ENCODE results near the gene FA2H.

Gene FA2H

DNA sequence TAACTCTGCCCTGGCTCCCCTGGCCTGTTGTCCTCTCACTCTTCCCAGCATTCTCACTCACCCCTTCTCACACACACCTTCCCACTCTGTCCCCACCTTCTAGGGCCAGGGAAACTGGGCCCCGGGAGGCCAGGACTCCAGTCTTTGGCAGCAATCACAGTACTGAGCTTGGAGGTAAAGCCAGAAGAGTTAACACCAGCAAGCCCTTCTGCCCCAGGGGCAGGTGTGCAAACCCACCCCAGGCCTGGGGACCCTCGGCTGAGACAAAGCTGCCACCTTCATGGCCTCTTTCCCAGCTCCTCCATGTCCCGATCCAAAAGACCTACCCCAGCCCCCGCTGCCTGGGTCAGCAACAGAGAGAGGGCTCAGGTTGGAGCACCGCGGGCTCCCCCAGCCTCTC is 37.1 kb downstream of the FA2H start:
- TF ChIP-seq, protein P1, sequence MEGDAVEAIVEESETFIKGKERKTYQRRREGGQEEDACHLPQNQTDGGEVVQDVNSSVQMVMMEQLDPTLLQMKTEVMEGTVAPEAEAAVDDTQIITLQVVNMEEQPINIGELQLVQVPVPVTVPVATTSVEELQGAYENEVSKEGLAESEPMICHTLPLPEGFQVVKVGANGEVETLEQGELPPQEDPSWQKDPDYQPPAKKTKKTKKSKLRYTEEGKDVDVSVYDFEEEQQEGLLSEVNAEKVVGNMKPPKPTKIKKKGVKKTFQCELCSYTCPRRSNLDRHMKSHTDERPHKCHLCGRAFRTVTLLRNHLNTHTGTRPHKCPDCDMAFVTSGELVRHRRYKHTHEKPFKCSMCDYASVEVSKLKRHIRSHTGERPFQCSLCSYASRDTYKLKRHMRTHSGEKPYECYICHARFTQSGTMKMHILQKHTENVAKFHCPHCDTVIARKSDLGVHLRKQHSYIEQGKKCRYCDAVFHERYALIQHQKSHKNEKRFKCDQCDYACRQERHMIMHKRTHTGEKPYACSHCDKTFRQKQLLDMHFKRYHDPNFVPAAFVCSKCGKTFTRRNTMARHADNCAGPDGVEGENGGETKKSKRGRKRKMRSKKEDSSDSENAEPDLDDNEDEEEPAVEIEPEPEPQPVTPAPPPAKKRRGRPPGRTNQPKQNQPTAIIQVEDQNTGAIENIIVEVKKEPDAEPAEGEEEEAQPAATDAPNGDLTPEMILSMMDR (IDR thresholded peaks at IDR 0.05; ENCODE audit: control insufficient read depth, insufficient read depth, low read depth, low read length, missing control alignments), result no peak
- DNase-seq (ENCODE audit: low read depth), result no peak
- no peak overlapping the region for H3K4me3 ChIP-seq (ENCODE audit: control insufficient read depth, low read depth, low read length)

DNA sequence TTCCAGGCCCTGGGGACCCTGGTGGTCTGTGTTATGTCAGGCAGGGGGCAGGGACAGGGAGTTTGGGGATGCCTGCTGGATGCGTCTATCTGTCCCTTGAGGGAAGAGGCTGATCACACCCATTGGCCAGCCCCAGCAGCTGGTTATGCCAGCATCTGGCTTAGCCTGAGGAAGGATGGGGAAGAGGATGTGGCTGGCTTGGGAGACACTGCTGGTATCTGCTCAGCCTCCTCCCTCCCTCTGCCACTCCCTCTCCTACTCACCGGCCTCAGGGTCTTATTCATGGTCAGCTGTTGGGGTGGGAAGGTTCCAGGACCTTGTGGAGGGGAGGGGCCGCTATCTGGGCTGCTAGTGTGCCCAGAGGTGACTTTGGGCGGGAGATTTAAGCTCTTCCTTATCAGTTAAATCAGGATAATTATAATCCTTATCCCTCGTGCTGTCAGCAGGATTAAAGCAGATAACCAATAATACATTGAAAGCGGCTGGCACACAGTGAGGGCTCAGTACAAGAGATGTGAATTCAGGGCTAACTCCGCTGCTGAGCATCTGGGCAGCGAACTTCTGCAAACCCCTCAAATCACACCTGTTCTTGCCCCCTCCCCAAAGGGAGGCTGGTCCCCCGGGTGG is 38.0 kb downstream of the FA2H start:
- no peak overlapping the region for H3K4me3 ChIP-seq (ENCODE audit: control insufficient read depth, low read depth, low read length)
- TF ChIP-seq, protein P1 (IDR thresholded peaks at IDR 0.05; ENCODE audit: control insufficient read depth, insufficient read depth, low read depth, low read length, missing control alignments), result no peak
- no peak for DNase-seq (ENCODE audit: low read depth)

DNA sequence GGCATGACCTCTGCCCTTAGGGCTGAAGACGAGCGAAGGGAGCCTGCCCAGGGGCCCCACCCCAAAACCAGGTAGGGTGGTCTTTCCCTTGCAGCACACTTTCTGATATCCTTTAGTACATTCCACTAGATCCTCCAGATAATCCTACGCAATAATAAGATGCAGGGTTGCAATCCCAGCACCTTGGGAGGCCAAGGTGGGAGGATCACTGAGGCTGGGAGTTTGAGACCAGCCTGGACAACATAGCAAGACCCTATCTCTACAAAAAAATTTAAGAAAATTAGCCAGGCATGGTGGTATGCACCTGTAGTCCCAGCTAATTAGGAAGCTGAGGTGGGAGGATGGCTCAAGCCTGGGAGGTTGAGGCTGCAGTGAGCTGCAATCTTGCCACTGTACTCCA is 39.1 kb downstream of the FA2H start:
- no peak overlapping the region for H3K4me3 ChIP-seq (ENCODE audit: control insufficient read depth, low read depth, low read length)
- no peak for DNase-seq (ENCODE audit: low read depth)
- TF ChIP-seq, protein P1 (IDR thresholded peaks at IDR 0.05; ENCODE audit: control insufficient read depth, insufficient read depth, low read depth, low read length, missing control alignments), result no peak

GRCh38 chr16:74735162-74735452 is 39.5 kb downstream of the FA2H start:
- TF ChIP-seq, protein P1 (IDR thresholded peaks at IDR 0.05; ENCODE audit: control insufficient read depth, insufficient read depth, low read depth, low read length, missing control alignments), result no peak
- DNase-seq (ENCODE audit: low read depth), result no peak
- H3K4me3 ChIP-seq (ENCODE audit: control insufficient read depth, low read depth, low read length), result no peak overlapping the region

DNA sequence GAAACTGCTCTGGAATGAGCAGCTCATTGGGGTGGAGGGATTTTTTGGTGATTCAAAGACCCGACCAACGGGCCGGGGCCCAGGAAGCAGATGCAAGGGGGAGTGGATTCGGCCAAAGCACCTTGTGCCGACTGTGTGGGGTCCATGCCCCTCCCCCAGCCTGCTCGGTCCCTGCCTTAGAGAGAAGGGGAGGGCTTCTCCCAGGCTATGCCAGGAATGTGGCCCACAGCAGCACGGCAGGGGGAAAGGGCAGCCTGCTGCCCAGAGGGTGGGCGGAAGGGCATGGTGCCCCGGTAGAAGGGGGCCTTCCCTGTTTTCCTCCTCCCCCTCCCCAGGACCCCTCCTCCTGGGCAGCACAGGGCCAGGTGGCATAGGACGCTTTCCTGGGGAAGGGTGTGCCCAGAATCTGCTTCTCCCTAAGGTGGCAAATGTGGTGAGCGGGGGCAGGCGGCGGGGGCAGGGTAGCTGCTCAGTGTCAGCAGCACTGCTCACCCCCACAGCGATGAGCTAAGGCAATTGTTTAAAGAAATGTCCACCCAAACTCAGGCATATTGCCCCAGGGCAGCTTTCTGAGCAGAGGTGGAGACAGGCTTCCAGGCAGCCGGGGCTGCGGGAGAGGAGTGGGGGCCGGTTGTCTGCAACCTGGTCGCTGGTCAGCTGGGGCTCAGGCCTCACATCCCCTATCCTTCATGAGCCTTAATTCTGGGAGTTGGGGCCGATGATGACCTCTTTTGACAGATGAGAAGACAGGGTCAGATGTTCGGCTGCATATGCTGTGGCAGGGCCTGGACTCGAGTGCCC is 40.1 kb downstream of the FA2H start:
- TF ChIP-seq, protein P1 (IDR thresholded peaks at IDR 0.05; ENCODE audit: control insufficient read depth, insufficient read depth, low read depth, low read length, missing control alignments), result no peak
- no peak for DNase-seq (ENCODE audit: low read depth)

GRCh38 chr16:74732707-74733350 is 41.8 kb downstream of the FA2H start:
- no peak overlapping the region for H3K4me3 ChIP-seq (ENCODE audit: control insufficient read depth, low read depth, low read length)
- DNase-seq (ENCODE audit: low read depth), result no peak
- TF ChIP-seq, protein P1 (IDR thresholded peaks at IDR 0.05; ENCODE audit: control insufficient read depth, insufficient read depth, low read depth, low read length, missing control alignments), result no peak

More for the DNA sequence above, 40.1 kb downstream of the FA2H start:
- H3K4me3 ChIP-seq (ENCODE audit: control insufficient read depth, low read depth, low read length), result no peak overlapping the region

Data from AG09309 (cell line).